GM03348 (cell line): ENCODE data around the gene ATG12.
"Not testable (repeated sequence)": the region's sequence is repeated elsewhere in the genome, so short reads cannot be mapped to it uniquely, and the experiment has no call there.

ENCODE experiments used
- DNase-seq: peaks from one replicate; pipeline ENCODE4 v3.0.0; 2012; ENCODE audit warnings: low spot score

Gene ATG12

GRCh38 chr5:115842089-115842935 lies 947 bp upstream of the ATG12 start:
- peak; percentile 80 for DNase-seq

GRCh38 chr5:115840873-115841272 lies 492 bp downstream of the ATG12 start:
- DNase-seq = no peak

- peak; percentile 65 for DNase-seq
Observed at GRCh38 chr5:115838885-115839518, 2.4 kb downstream of the ATG12 start.

- no peak for DNase-seq
Observed at GRCh38 chr5:115835481-115835880, 5.9 kb downstream of the ATG12 start.

- peak; percentile 47 for DNase-seq
Observed at GRCh38 chr5:115831163-115831768, 10.1 kb downstream of the ATG12 start.

GRCh38 chr5:115829913-115830312 lies 11.5 kb downstream of the ATG12 start:
- DNase-seq = no peak

- no peak for DNase-seq
Observed at GRCh38 chr5:115825948-115826347, 15.4 kb downstream of the ATG12 start.

GRCh38 chr5:115824983-115825382 lies 16.4 kb downstream of the ATG12 start:
- not testable (repeated sequence) for DNase-seq

- no peak for DNase-seq
Observed at GRCh38 chr5:115820846-115821245, 20.5 kb downstream of the ATG12 start.

GRCh38 chr5:115818821-115819220 lies 22.5 kb downstream of the ATG12 start:
- no peak for DNase-seq

- no peak for DNase-seq
Observed at GRCh38 chr5:115817386-115817785, 24.0 kb downstream of the ATG12 start.

- peak; percentile 65 for DNase-seq
Observed at GRCh38 chr5:115816226-115817081, 24.9 kb downstream of the ATG12 start, which contains the start of gene CDO1. Gene CDO1, minus strand, starts transcription at chr5:115816659. Its CDS starts 262 bp downstream, at chr5:115816397.

GRCh38 chr5:115815693-115816225 lies 25.6 kb downstream of the ATG12 start:
- DNase-seq = peak; percentile 2

GRCh38 chr5:115815006-115815692 lies 26.2 kb downstream of the ATG12 start:
- no peak for DNase-seq

GRCh38 chr5:115813719-115814118 lies 27.6 kb downstream of the ATG12 start:
- no peak for DNase-seq

- DNase-seq = no peak
Observed at GRCh38 chr5:115812372-115812771, 29.0 kb downstream of the ATG12 start.

GRCh38 chr5:115811406-115811805 lies 30.0 kb downstream of the ATG12 start:
- DNase-seq = no peak

- DNase-seq = peak; percentile 30
Observed at GRCh38 chr5:115810761-115811160, 30.6 kb downstream of the ATG12 start.

GRCh38 chr5:115809946-115810345 lies 31.4 kb downstream of the ATG12 start:
- DNase-seq = no peak

- not testable (repeated sequence) for DNase-seq
Observed at GRCh38 chr5:115808066-115808465, 33.3 kb downstream of the ATG12 start.

GRCh38 chr5:115807654-115808052 lies 33.7 kb downstream of the ATG12 start:
- DNase-seq = no peak
